ENCODE measurements around the gene SMARCA2. TPM values are rescaled to one million over a fixed set of nuclear protein-coding genes. Genes with fewer than 3 reads are reported as not detected.
A peak's percentile ranks its signal among the peaks of the same experiment; 100 is the strongest.

Gene SMARCA2
- total RNA-seq, 1 experiment from 2014 or later, result 27.9 TPM

DNA sequence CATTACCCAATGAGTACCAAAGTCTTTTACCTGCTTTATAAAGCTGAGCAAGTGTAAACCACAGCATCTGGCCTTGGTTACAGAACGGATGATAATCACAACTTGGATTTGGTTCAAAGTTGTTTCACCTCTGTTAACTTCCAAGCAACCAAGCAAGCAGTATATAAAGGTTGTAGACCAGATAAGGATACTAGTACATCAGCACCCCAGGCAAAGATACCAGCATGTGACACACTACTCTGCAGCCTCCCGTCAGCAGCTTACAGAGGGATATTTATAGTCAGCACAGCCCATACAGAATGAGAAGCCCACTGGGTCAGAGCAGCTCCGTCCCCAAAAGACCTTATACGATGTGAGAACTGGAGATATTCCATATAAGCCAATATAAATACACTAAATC, 193.3 kb downstream of the SMARCA2 start:
- intact Hi-C loops (cut with micrococcal nuclease), result no loop called here
- ChIA-PET POLR2A (ENCODE audit: unreplicated experiment) (no interaction called here), CTCF (no interaction called here)
- TF ChIP-seq, protein P1, sequence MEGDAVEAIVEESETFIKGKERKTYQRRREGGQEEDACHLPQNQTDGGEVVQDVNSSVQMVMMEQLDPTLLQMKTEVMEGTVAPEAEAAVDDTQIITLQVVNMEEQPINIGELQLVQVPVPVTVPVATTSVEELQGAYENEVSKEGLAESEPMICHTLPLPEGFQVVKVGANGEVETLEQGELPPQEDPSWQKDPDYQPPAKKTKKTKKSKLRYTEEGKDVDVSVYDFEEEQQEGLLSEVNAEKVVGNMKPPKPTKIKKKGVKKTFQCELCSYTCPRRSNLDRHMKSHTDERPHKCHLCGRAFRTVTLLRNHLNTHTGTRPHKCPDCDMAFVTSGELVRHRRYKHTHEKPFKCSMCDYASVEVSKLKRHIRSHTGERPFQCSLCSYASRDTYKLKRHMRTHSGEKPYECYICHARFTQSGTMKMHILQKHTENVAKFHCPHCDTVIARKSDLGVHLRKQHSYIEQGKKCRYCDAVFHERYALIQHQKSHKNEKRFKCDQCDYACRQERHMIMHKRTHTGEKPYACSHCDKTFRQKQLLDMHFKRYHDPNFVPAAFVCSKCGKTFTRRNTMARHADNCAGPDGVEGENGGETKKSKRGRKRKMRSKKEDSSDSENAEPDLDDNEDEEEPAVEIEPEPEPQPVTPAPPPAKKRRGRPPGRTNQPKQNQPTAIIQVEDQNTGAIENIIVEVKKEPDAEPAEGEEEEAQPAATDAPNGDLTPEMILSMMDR (conservative IDR thresholded peaks at IDR 0.05; ENCODE audit: low read depth, low read length), result no peak
- TF ChIP-seq EZH2 (IDR thresholded peaks at IDR 0.05; ENCODE audit: low read length, unreplicated experiment) (no peak), EZH2phosphoT487 (IDR thresholded peaks at IDR 0.05; ENCODE audit: borderline replicate concordance, low read length) (no peak)
- no peak overlapping the region for H3K4me2 ChIP-seq (ENCODE audit: low read length)
- H3K9ac ChIP-seq (ENCODE audit: low read length), result no peak overlapping the region
- no peaks in the 10 kb centered on the region for H3K79me2 ChIP-seq (ENCODE audit: low read length)
- no peak overlapping the region for H3K4me3 ChIP-seq (ENCODE audit: low read length)
- no peaks in the 10 kb centered on the region for H3K9me2 ChIP-seq (replicated peaks; ENCODE audit: low read length)
- no peaks in the 10 kb centered on the region for H3F3A ChIP-seq (ENCODE audit: low read length, unreplicated experiment)
- H3K9me3 ChIP-seq (ENCODE audit: low read length), result no peaks in the 10 kb centered on the region
- H3K27ac ChIP-seq (ENCODE audit: low read length), result no peak overlapping the region
- DNase-seq (no peak), ATAC-seq (no peak)
- BruUV-seq (replicated peaks), result no TSS peak
- H2AFZ ChIP-seq (ENCODE audit: low read length), result no peak overlapping the region
- peaks cover 15% of the 10 kb centered on the region for H3K4me1 ChIP-seq (ENCODE audit: insufficient read depth, low read length)
- H3K36me3 ChIP-seq (ENCODE audit: low read depth, low read length), result no peaks in the 10 kb centered on the region
- no peaks in the 10 kb centered on the region for H4K20me1 ChIP-seq (ENCODE audit: low read length)
- no peaks in the 10 kb centered on the region for H3K27me3 ChIP-seq (ENCODE audit: low read length)

- Histone ChIP-seq H3K36me3 (ENCODE audit: low read depth, low read length) (no peaks in the 10 kb centered on the region), H3K79me2 (ENCODE audit: low read length) (no peaks in the 10 kb centered on the region), H2AFZ (ENCODE audit: low read length) (0 out of 2 replicates have a peak overlapping the region, but pooled peaks have one; percentile 29), H3K9me2 (replicated peaks; ENCODE audit: low read length) (no peaks in the 10 kb centered on the region), H3K4me2 (ENCODE audit: low read length) (peak overlapping the region; percentile 54; the same call in 1 of the 2 replicates), H3K27ac (ENCODE audit: low read length) (peak overlapping the region; percentile 90), H3K4me1 (ENCODE audit: insufficient read depth, low read length) (peaks cover 15% of the 10 kb centered on the region), H3K9ac (ENCODE audit: low read length) (no peak overlapping the region), H3K27me3 (ENCODE audit: low read length) (no peaks in the 10 kb centered on the region), H3K4me3 (ENCODE audit: low read length) (no peak overlapping the region), H4K20me1 (ENCODE audit: low read length) (no peaks in the 10 kb centered on the region), H3F3A (ENCODE audit: low read length, unreplicated experiment) (no peaks in the 10 kb centered on the region), H3K9me3 (ENCODE audit: low read length) (no peaks in the 10 kb centered on the region)
- TF ChIP-seq EZH2phosphoT487 (IDR thresholded peaks at IDR 0.05; ENCODE audit: borderline replicate concordance, low read length) (no peak), EZH2 (IDR thresholded peaks at IDR 0.05; ENCODE audit: low read length, unreplicated experiment) (no peak)
- TF ChIP-seq, protein P1 (conservative IDR thresholded peaks at IDR 0.05; ENCODE audit: low read depth, low read length), result no peak
- ATAC-seq (no peak), DNase-seq (no peak)
- intact Hi-C loops (cut with micrococcal nuclease), result no loop called here
- BruUV-seq (replicated peaks), result no TSS peak
- ChIA-PET POLR2A (ENCODE audit: unreplicated experiment) (no interaction called here), CTCF (no interaction called here)
These were observed 193.8 kb downstream of the SMARCA2 start for GRCh38 chr9:2208991-2209390.

DNA sequence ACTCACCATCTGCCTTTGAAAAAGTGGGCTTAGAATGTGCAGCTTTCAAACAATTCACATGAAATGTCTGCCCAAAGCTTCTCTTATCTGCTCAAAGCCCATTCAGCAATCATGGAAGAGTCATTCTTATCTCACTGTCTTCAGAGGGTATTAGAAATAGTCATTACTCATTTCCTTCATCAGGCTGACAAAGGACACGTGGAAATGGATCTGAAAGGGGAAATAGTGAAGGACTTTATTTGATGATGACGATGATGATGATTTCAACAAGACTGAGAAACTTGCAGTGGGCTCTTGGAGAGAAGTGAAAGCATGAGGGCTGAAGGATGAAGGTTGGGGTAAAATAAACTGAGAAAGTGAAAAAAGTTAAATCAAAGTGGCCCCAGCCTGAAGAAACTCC, 194.3 kb downstream of the SMARCA2 start:
- no peaks in the 10 kb centered on the region for H3K79me2 ChIP-seq (ENCODE audit: low read length)
- no peaks in the 10 kb centered on the region for H4K20me1 ChIP-seq (ENCODE audit: low read length)
- no peak overlapping the region for H3K4me3 ChIP-seq (ENCODE audit: low read length)
- no peak for TF ChIP-seq EZH2 (IDR thresholded peaks at IDR 0.05; ENCODE audit: low read length, unreplicated experiment)
- TF ChIP-seq, protein P1 (conservative IDR thresholded peaks at IDR 0.05; ENCODE audit: low read depth, low read length), result no peak
- peak overlapping the region; percentile 54 for H3K4me2 ChIP-seq (ENCODE audit: low read length)
- H3K27me3 ChIP-seq (ENCODE audit: low read length), result no peaks in the 10 kb centered on the region
- H3K27ac ChIP-seq (ENCODE audit: low read length), result peak overlapping the region; percentile 90
- ATAC-seq, result no peak
- POLR2A ChIA-PET (ENCODE audit: unreplicated experiment), result no interaction called here
- no peaks in the 10 kb centered on the region for H3K9me3 ChIP-seq (ENCODE audit: low read length)
- intact Hi-C loops (cut with micrococcal nuclease), result no loop called here
- H3K4me1 ChIP-seq (ENCODE audit: insufficient read depth, low read length), result peaks cover 15% of the 10 kb centered on the region
- H3K9me2 ChIP-seq (replicated peaks; ENCODE audit: low read length), result no peaks in the 10 kb centered on the region
- peak overlapping the region; percentile 51; the same call in 1 of the 2 replicates for H3K9ac ChIP-seq (ENCODE audit: low read length)
- no peaks in the 10 kb centered on the region for H3K36me3 ChIP-seq (ENCODE audit: low read depth, low read length)
- CTCF ChIA-PET, result no interaction called here
- BruUV-seq (replicated peaks), result no TSS peak
- 0 out of 2 replicates have a peak overlapping the region, but pooled peaks have one; percentile 29 for H2AFZ ChIP-seq (ENCODE audit: low read length)
- H3F3A ChIP-seq (ENCODE audit: low read length, unreplicated experiment), result no peaks in the 10 kb centered on the region
- peak; percentile 13 for DNase-seq

Measured in PC-3 (cell line).